ENCODE measurements around the gene PI4K2A. TPM values are rescaled to one million over a fixed set of nuclear protein-coding genes. Genes with fewer than 3 reads are reported as not detected.

Gene PI4K2A
- total RNA-seq, 1 donor from 2014 or later: 11.9 TPM

GRCh38 chr10:97684866-97685394, 44.5 kb downstream of the PI4K2A start:
- TF ChIP-seq CTCF (IDR thresholded peaks at IDR 0.05) (no peak), EZH2phosphoT487 (IDR thresholded peaks at IDR 0.05) (no peak), EZH2 (IDR thresholded peaks at IDR 0.05) (no peak)
- Histone ChIP-seq H3K4me1 (peaks cover 11% of the 10 kb centered on the region), H3K4me2 (no peak overlapping the region), H3K79me2 (ENCODE audit: low read depth) (no peaks in the 10 kb centered on the region), H3K27ac (no peak overlapping the region), H4K20me1 (ENCODE audit: low read depth) (no peaks in the 10 kb centered on the region), H3F3A (ENCODE audit: low read depth) (peaks cover 15% of the 10 kb centered on the region), H3K27me3 (peaks cover 10% of the 10 kb centered on the region), H2AFZ (replicated peaks) (no peak overlapping the region), H3K4me3 (no peak overlapping the region), H3K9ac (no peak overlapping the region), H3K9me3 (ENCODE audit: low read depth) (no peaks in the 10 kb centered on the region), H3K36me3 (no peaks in the 10 kb centered on the region)
- H3K4me1 Mint-ChIP-seq: peaks cover 11% of the 10 kb centered on the region
- H3K9me3 Mint-ChIP-seq: no peaks in the 10 kb centered on the region
- no peak overlapping the region for H3K4me3 Mint-ChIP-seq
- peaks cover 9% of the 10 kb centered on the region for H3K27me3 Mint-ChIP-seq (ENCODE audit: insufficient read depth, low read depth)
- DNase-seq (ENCODE audit: low spot score): no peak
- H3K27ac Mint-ChIP-seq: no peak overlapping the region
- no peaks in the 10 kb centered on the region for H3K36me3 Mint-ChIP-seq

GRCh38 chr10:97685395-97685958, 45.0 kb downstream of the PI4K2A start:
- Histone ChIP-seq H3K27ac (no peak overlapping the region), H4K20me1 (ENCODE audit: low read depth) (no peaks in the 10 kb centered on the region), H3K4me2 (peak overlapping the region; percentile 85), H3K9ac (no peak overlapping the region), H3K79me2 (ENCODE audit: low read depth) (no peaks in the 10 kb centered on the region), H3K27me3 (peaks cover 10% of the 10 kb centered on the region), H2AFZ (replicated peaks) (no peak overlapping the region), H3K4me3 (no peak overlapping the region), H3K36me3 (no peaks in the 10 kb centered on the region), H3F3A (ENCODE audit: low read depth) (peaks cover 15% of the 10 kb centered on the region), H3K4me1 (peaks cover 11% of the 10 kb centered on the region), H3K9me3 (ENCODE audit: low read depth) (no peaks in the 10 kb centered on the region)
- H3K4me1 Mint-ChIP-seq: peaks cover 11% of the 10 kb centered on the region
- no peak for TF ChIP-seq EZH2phosphoT487 (IDR thresholded peaks at IDR 0.05)
- peak; percentile 38 for TF ChIP-seq CTCF (IDR thresholded peaks at IDR 0.05)
- H3K27ac Mint-ChIP-seq: no peak overlapping the region
- peak overlapping the region; percentile 88 for H3K4me3 Mint-ChIP-seq
- H3K27me3 Mint-ChIP-seq (ENCODE audit: insufficient read depth, low read depth): peaks cover 9% of the 10 kb centered on the region
- peak; percentile 52 for DNase-seq (ENCODE audit: low spot score)
- H3K9me3 Mint-ChIP-seq: no peaks in the 10 kb centered on the region
- H3K36me3 Mint-ChIP-seq: no peaks in the 10 kb centered on the region

- Mint-ChIP-seq H3K36me3 (no peaks in the 10 kb centered on the region), H3K4me3 (peak overlapping the region; percentile 88), H3K27ac (no peak overlapping the region), H3K9me3 (no peaks in the 10 kb centered on the region), H3K27me3 (ENCODE audit: insufficient read depth, low read depth) (peaks cover 9% of the 10 kb centered on the region), H3K4me1 (peaks cover 11% of the 10 kb centered on the region)
- Histone ChIP-seq H3K4me1 (peaks cover 11% of the 10 kb centered on the region), H3K27ac (no peak overlapping the region), H3K27me3 (peaks cover 10% of the 10 kb centered on the region), H3K4me2 (peak overlapping the region; percentile 85), H3K79me2 (ENCODE audit: low read depth) (no peaks in the 10 kb centered on the region), H3F3A (ENCODE audit: low read depth) (peaks cover 15% of the 10 kb centered on the region), H3K9ac (peak overlapping the region; percentile 47), H3K36me3 (no peaks in the 10 kb centered on the region), H3K9me3 (ENCODE audit: low read depth) (no peaks in the 10 kb centered on the region), H4K20me1 (ENCODE audit: low read depth) (no peaks in the 10 kb centered on the region), H2AFZ (replicated peaks) (peak overlapping the region; percentile 97), H3K4me3 (peak overlapping the region; percentile 71)
- no peak for DNase-seq (ENCODE audit: low spot score)
- TF ChIP-seq EZH2phosphoT487 (IDR thresholded peaks at IDR 0.05) (no peak), CTCF (IDR thresholded peaks at IDR 0.05) (no peak), EZH2 (IDR thresholded peaks at IDR 0.05) (no peak)
These were observed 46.0 kb downstream of the PI4K2A start for GRCh38 chr10:97686301-97686961.

Measured in neural progenitor cell (in vitro differentiated cells).